Stimulated activated CD8-positive, alpha-beta memory T cell treated with anti-CD3 and anti-CD28 coated beads, Interleukin-15, amount 100 ng/mL, for 4 hours (primary cell): ENCODE measurements around the gene ZBTB20.

Source experiments
- DNase-seq, 2 donors: peaks; one replicate each; pipeline ENCODE4 v3.0.0-alpha.2; 2020; ENCODE audit warnings: low read depth in 2 of 2

Gene ZBTB20

GRCh38 chr3:114584734-114585371, 562.2 kb downstream of the ZBTB20 start:
- no peak for DNase-seq

GRCh38 chr3:114582929-114583328, 564.2 kb downstream of the ZBTB20 start:
- no peak for DNase-seq

GRCh38 chr3:114572364-114573062, 574.6 kb downstream of the ZBTB20 start:
- no peak for DNase-seq

GRCh38 chr3:114571363-114571762, 575.7 kb downstream of the ZBTB20 start:
- no peak for DNase-seq

- no peak for DNase-seq
Observed at GRCh38 chr3:114569186-114569585, 577.9 kb downstream of the ZBTB20 start.

- no peak for DNase-seq
Observed at GRCh38 chr3:114567771-114568170, 579.3 kb downstream of the ZBTB20 start.

GRCh38 chr3:114566767-114567166, 580.3 kb downstream of the ZBTB20 start:
- no peak for DNase-seq

GRCh38 chr3:114566162-114566755, 580.8 kb downstream of the ZBTB20 start:
- DNase-seq = no peak

GRCh38 chr3:114565216-114565615, 581.9 kb downstream of the ZBTB20 start:
- no peak for DNase-seq

GRCh38 chr3:114563720-114564119, 583.4 kb downstream of the ZBTB20 start:
- no peak for DNase-seq

- no peak for DNase-seq
Observed at GRCh38 chr3:114562557-114562956, 584.5 kb downstream of the ZBTB20 start.

GRCh38 chr3:114558271-114558670, 588.8 kb downstream of the ZBTB20 start:
- DNase-seq = no peak

GRCh38 chr3:114557791-114558190, 589.3 kb downstream of the ZBTB20 start:
- no peak for DNase-seq

GRCh38 chr3:114556657-114557213, 590.4 kb downstream of the ZBTB20 start:
- DNase-seq = no peak

- no peak for DNase-seq
Observed at GRCh38 chr3:114554731-114555130, 592.4 kb downstream of the ZBTB20 start.

- DNase-seq = no peak
Observed at GRCh38 chr3:114553949-114554593, 593.0 kb downstream of the ZBTB20 start.

- DNase-seq = no peak
Observed at GRCh38 chr3:114552527-114552812, 594.6 kb downstream of the ZBTB20 start.

GRCh38 chr3:114551770-114552526, 595.1 kb downstream of the ZBTB20 start:
- DNase-seq = no peak

GRCh38 chr3:114550165-114550564, 596.9 kb downstream of the ZBTB20 start:
- no peak for DNase-seq

- no peak for DNase-seq
Observed at GRCh38 chr3:114545193-114545592, 601.9 kb downstream of the ZBTB20 start.

- DNase-seq = no peak
Observed at GRCh38 chr3:114542359-114542758, 604.7 kb downstream of the ZBTB20 start.

- DNase-seq = no peak
Observed at GRCh38 chr3:114539525-114539924, 607.6 kb downstream of the ZBTB20 start.
